ENCODE data around the gene PPARG. TPM values are rescaled to one million over a fixed set of nuclear protein-coding genes. Genes with fewer than 3 reads are reported as not detected.
A peak's percentile ranks its signal among the peaks of the same experiment; 100 is the strongest.

The PPARG gene
- total RNA-seq, 1 donor from 2014 or later: 14.7 TPM

DNA sequence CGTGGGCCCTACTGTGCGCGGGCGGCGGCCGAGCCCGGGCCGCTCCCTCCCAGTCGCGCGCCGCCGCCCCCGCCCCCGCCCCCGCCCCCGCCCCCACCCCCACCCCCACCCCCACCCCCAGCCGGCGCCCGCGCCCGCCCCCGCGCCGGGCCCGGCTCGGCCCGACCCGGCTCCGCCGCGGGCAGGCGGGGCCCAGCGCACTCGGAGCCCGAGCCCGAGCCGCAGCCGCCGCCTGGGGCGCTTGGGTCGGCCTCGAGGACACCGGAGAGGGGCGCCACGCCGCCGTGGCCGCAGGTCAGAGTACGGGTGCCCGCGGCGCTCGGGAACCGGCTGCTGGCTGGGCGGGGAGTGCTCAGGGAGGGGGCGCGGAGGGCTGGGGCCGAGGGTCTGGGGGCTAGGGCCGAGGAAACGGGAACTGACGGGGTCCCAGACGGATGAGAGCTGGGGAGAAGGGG is 1.1 kb upstream of the PPARG start:
- no peak for DNase-seq (ENCODE audit: low read depth)
- H3K4me3 ChIP-seq (ENCODE audit: low read depth, low read length): peak overlapping the region; percentile 72
- TF ChIP-seq, protein P1, sequence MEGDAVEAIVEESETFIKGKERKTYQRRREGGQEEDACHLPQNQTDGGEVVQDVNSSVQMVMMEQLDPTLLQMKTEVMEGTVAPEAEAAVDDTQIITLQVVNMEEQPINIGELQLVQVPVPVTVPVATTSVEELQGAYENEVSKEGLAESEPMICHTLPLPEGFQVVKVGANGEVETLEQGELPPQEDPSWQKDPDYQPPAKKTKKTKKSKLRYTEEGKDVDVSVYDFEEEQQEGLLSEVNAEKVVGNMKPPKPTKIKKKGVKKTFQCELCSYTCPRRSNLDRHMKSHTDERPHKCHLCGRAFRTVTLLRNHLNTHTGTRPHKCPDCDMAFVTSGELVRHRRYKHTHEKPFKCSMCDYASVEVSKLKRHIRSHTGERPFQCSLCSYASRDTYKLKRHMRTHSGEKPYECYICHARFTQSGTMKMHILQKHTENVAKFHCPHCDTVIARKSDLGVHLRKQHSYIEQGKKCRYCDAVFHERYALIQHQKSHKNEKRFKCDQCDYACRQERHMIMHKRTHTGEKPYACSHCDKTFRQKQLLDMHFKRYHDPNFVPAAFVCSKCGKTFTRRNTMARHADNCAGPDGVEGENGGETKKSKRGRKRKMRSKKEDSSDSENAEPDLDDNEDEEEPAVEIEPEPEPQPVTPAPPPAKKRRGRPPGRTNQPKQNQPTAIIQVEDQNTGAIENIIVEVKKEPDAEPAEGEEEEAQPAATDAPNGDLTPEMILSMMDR (conservative IDR thresholded peaks at IDR 0.05; ENCODE audit: low read depth, low read length): no peak

DNA sequence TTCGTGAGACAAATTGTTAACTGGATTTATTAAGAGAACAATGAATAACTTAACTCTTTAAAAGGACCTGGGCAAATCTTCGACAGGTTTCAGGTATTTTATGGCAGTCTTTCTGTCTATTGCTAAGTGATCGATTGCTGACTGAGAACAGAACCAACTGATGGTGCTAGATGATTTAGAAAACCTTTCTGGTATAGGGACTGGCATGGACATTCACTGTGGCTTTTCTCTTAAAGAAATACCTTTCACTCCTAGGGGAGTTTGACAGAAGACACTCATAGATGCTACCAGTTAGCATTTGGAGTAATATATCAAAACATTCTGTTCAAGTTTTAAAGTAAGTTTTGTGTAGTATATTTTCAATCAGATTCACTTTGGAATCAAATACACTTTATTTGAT is 654 bp downstream of the PPARG start:
- H3K4me3 ChIP-seq (ENCODE audit: low read depth, low read length): peak overlapping the region; percentile 72
- TF ChIP-seq, protein P1 (conservative IDR thresholded peaks at IDR 0.05; ENCODE audit: low read depth, low read length): no peak
- DNase-seq (ENCODE audit: low read depth): no peak

DNA sequence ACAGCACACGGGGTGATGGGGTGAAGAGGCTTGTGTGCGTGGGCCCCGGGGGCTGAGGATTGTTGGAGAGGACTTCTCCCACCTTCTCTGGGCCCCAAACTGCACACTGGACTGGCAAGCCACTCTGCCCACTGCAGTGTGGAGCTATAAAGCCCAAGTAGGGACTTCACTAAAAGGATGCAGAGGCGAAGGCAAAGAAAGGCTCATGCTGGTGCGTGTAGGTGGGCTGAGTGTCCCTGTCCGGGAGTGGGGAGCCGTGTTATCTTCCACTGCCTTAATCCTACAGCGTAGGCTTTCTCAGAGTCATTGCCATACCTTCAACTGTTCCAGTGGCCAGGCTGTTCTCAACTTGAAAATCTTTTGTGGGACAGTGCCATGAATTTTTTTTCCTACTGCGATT is 3.9 kb downstream of the PPARG start:
- no peak for DNase-seq (ENCODE audit: low read depth)
- no peak overlapping the region for H3K4me3 ChIP-seq (ENCODE audit: low read depth, low read length)
- TF ChIP-seq, protein P1 (conservative IDR thresholded peaks at IDR 0.05; ENCODE audit: low read depth, low read length): no peak

DNA sequence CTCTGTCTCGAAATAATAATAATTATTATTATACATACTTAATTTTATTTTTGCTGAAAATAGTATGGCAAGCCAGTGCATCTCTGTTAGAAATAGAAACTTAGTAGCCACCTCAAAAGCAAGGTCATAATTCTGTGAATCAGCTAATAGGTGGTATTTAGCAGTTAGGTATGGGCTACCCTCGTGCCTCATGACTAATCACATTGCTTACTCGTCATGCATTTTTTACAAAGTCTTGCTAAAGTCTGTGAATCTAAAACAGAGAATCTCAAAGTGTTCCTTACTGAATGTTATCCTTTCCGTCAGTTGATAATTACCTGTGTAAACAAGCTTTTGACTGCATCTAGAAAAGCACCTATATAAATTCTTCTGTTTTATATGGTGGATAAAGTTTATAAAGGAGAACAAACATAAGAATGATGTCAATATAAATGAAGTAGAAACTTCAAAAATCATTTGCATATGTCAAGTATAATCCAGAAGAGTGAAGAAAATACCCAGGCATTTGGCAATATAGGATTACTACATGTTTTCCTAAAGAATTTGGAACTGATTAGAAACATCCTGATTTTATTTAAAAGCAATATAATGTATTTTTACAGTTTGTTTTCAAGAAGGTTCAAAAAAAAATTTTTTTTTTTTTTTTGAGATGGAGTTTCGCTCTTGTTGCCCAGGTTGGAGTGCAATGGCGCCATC is 6.2 kb downstream of the PPARG start:
- DNase-seq (ENCODE audit: low read depth): peak; percentile 93
- no peak overlapping the region for H3K4me3 ChIP-seq (ENCODE audit: low read depth, low read length)
- TF ChIP-seq, protein P1 (conservative IDR thresholded peaks at IDR 0.05; ENCODE audit: low read depth, low read length): no peak

DNA sequence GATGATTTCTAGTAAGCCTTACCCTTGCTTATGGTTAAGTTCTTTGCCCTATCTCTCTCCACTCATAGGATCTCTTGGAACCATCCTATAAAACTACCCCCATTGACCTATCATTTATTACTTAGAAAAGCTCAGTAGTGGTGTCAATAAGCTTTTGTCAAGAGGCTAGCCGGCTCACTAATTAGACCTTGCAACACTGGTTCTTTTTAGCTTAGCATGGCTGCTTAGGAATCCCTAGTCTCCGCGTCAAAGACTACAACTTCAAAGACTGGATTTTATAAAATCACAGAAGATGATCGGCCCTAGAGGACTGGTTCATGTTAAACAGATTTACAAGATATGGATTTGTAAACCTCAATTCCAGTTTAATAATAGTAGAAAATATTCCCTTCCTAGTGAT is 7.6 kb downstream of the PPARG start:
- TF ChIP-seq, protein P1 (conservative IDR thresholded peaks at IDR 0.05; ENCODE audit: low read depth, low read length): no peak
- no peak for DNase-seq (ENCODE audit: low read depth)
- H3K4me3 ChIP-seq (ENCODE audit: low read depth, low read length): no peak overlapping the region

DNA sequence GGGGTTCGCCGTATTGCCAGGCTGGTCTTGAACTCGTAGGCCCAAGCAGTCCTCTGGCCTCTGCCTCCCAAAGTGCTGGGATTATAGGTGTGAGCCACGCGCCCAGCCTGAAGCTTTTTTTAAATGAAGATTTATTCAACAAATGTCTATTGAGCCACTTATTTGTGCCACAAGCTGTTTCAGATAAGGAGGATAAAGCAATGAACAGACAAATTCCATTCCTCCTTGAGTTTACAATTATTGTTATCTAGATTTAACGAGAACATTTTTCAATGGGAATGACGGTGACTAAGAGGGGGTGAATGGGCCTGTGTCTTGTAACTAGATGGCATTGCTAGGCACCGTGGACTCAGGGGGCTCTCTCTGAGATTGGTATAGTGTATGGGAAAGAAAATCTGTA is 10.2 kb downstream of the PPARG start:
- TF ChIP-seq, protein P1 (conservative IDR thresholded peaks at IDR 0.05; ENCODE audit: low read depth, low read length): no peak
- no peak for DNase-seq (ENCODE audit: low read depth)
- no peak overlapping the region for H3K4me3 ChIP-seq (ENCODE audit: low read depth, low read length)

DNA sequence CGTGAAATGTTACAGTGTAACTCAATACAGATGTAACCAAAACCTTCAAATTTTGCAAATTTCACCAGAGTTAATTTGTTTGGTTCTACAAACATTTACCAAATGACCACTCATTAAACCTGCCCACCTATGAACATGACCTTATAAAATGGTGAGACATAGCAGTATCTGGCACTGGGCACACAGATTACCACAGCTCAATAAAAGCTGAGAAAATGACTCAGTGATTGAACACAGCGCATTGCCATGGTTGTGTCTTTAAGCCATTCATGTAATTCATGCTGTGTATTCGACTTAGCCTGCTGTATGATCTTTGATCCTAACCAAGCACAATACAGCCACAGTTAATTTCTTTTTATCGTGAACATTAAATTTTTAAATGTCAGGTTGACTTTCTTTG is 11.3 kb downstream of the PPARG start:
- DNase-seq (ENCODE audit: low read depth): peak; percentile 67
- H3K4me3 ChIP-seq (ENCODE audit: low read depth, low read length): no peak overlapping the region

More for the DNA sequence above, 11.3 kb downstream of the PPARG start:
- TF ChIP-seq, protein P1 (conservative IDR thresholded peaks at IDR 0.05; ENCODE audit: low read depth, low read length): no peak

Data from epithelial cell of proximal tubule (primary cell).